ENCODE measurements around the gene RPL23. TPM values are rescaled to one million over a fixed set of nuclear protein-coding genes. Genes with fewer than 3 reads are reported as not detected.

RPL23 gene
- total and polyA plus RNA-seq, 9 of the 15 experiments (the other 6 are each of a cell fraction or from before 2014, with no cell fraction given), result 1,745 to 3,667 (median 3,096) TPM

- TF ChIP-seq CBX8 (IDR thresholded peaks at IDR 0.05; ENCODE audit: borderline replicate concordance, extremely low read depth, low read depth, low read length, poor library complexity, severe bottlenecking), result no peak
- 0 out of 2 replicates have a peak, but pooled peaks have one; percentile 10 for TF ChIP-seq KLF13 (tag; IDR thresholded peaks at IDR 0.05; ENCODE audit: borderline replicate concordance, low read depth)
- no peak for TF ChIP-seq MITF (IDR thresholded peaks at IDR 0.05)
- no peak for TF ChIP-seq ZNF384 (IDR thresholded peaks at IDR 0.05; ENCODE audit: low read depth, low read length)
- no peak for TF ChIP-seq ZNF212 (CRISPR knock-in tag; IDR thresholded peaks at IDR 0.05)
- TF ChIP-seq E2F5 (CRISPR knock-in tag; IDR thresholded peaks at IDR 0.05), result no peak
- TF ChIP-seq REST (IDR thresholded peaks at IDR 0.05; ENCODE audit: borderline replicate concordance), result peak; percentile 26; the same call in 1 of the 2 replicates
- TF ChIP-seq REST (CRISPR knock-in tag; IDR thresholded peaks at IDR 0.05; ENCODE audit: low read depth), result no peak
- TF ChIP-seq ZNF449 (CRISPR knock-in tag; IDR thresholded peaks at IDR 0.05), result no peak
- peak; percentile 63; the same call in 1 of the 2 replicates for TF ChIP-seq SMARCA4 (IDR thresholded peaks at IDR 0.05)
- no peak for TF ChIP-seq BHLHE40 (IDR thresholded peaks at IDR 0.05; ENCODE audit: low read length)
- no peak for TF ChIP-seq ZNF707 (CRISPR knock-in tag; conservative IDR thresholded peaks at IDR 0.05)
- no peak for TF ChIP-seq ZNF280A (IDR thresholded peaks at IDR 0.05; ENCODE audit: low read depth, partially characterized antibody)
- TF ChIP-seq PHF20 (IDR thresholded peaks at IDR 0.05; ENCODE audit: partially characterized antibody), result no peak
These were observed 47.6 kb upstream of the RPL23 start (continued) for GRCh38 chr17:38900978-38901656.
